Loucy (cell line): ENCODE measurements around the gene TRIOBP.

Source experiments
- CTCF ChIP-seq: fragments of 200-600 bp; sonication (generic); conservative IDR thresholded peaks from 2 replicates; pipeline ENCODE4 v1.5.1; 2014; ENCODE audit warnings: mild to moderate bottlenecking, antibody characterized with exemption, low read length
- EZH2phosphoT487 ChIP-seq: fragments of 200-600 bp; IDR thresholded peaks from 2 replicates; pipeline ENCODE4 v1.6.1; 2018; ENCODE audit warnings: antibody characterized with exemption, mild to moderate bottlenecking, moderate library complexity, borderline replicate concordance

- TF ChIP-seq CTCF = no peak
- TF ChIP-seq EZH2phosphoT487 = no peak
Observed at GRCh38 chr22:37822079-37822833, 125.4 kb downstream of the TRIOBP start.
